ENCODE measurements around the gene ZSWIM6.

DNA sequence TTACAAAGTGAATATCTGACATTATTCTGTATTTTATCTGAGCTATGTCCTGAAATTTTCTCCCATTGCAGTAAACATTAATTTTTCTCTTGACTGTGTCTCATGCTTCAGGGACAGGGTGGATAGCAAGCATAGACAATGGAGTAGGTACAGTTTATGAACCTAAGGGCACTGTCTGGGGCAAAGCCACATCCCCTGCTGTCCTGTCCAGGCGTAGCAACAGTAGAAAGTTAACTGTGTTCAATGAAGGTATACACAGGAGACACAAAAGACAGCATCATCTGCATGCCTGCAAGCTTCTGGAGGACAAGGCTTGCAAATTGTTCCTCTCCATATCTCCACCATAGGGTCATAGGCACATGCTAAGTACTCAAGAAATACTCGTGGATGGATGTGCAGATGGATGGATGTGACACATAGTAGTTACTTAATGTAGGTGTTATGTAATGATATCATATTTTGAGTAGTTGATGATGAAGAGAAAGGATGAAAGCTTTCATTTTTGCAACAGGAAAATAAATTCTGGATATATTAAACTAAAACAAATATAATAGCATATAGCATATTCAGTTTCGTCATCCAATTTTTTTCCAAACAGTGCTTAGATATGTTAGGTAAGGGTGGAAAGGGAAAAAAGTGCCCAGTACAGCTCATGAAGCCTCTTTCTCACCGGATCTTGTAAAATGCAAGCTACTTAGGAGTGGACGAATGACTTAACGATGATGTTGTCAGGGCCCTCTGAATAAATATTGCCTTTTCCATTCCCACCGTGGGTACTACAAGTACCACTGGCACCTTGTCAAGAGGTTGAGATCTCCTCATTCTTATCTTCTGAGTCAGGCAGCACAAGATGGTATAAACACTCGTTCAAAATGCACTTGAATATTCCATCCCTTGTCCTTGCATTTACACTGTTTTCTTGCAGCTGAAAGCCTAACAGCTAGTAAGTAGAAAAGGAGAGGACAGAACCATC is 19.9 kb upstream of the ZSWIM6 start:
- TF ChIP-seq, protein P1, sequence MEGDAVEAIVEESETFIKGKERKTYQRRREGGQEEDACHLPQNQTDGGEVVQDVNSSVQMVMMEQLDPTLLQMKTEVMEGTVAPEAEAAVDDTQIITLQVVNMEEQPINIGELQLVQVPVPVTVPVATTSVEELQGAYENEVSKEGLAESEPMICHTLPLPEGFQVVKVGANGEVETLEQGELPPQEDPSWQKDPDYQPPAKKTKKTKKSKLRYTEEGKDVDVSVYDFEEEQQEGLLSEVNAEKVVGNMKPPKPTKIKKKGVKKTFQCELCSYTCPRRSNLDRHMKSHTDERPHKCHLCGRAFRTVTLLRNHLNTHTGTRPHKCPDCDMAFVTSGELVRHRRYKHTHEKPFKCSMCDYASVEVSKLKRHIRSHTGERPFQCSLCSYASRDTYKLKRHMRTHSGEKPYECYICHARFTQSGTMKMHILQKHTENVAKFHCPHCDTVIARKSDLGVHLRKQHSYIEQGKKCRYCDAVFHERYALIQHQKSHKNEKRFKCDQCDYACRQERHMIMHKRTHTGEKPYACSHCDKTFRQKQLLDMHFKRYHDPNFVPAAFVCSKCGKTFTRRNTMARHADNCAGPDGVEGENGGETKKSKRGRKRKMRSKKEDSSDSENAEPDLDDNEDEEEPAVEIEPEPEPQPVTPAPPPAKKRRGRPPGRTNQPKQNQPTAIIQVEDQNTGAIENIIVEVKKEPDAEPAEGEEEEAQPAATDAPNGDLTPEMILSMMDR (IDR thresholded peaks at IDR 0.05) = no peak
- TF ChIP-seq ZFX (IDR thresholded peaks at IDR 0.05; ENCODE audit: borderline replicate concordance) = no peak

Data from 22Rv1 (cell line).